Measurements from ENCODE around the gene GSDME. TPM values are rescaled to one million over a fixed set of nuclear protein-coding genes. Genes with fewer than 3 reads are reported as not detected.

GSDME gene
- total RNA-seq, 2 donors from 2014 or later, result 0.85 to 1.8 TPM

DNA sequence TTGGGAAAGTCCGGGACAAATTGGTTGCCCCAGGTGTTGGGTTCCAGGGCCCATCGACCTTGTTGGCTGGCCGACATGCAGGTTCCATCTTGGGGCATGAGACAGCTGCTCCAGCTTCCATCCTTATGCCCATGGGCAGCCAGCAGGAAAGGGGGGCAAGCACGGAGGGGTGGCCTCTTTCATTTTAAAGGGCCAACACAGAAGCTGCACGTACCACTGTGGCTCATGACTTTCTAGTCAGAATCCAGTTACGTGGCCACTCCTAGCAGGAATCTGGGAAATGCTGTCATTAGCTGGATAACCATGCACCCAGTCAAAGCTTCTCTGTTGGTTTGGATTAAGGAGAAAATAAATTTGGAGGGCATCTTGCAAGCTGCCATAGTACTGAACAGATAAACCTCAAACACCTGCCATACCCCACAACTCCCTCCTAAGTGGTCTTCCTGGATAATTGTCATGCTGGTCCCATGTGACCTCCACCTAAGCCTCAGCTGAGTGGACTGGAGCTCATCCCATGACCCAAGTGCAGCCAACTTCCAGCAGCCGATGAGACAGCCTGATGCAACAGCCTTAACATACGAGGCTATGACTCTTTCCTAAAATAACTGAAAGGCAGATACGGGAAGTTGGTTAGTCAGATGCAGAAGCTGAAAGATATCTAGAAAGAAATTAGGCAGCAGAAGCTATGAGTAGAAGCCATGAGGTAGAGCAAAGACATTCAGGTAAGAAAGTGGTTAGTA, 21.4 kb upstream of the GSDME start:
- intact Hi-C loops (cut with DNase I, micrococcal nuclease), result no loop called here
- DNase-seq (no peak), ATAC-seq (no peak)

DNA sequence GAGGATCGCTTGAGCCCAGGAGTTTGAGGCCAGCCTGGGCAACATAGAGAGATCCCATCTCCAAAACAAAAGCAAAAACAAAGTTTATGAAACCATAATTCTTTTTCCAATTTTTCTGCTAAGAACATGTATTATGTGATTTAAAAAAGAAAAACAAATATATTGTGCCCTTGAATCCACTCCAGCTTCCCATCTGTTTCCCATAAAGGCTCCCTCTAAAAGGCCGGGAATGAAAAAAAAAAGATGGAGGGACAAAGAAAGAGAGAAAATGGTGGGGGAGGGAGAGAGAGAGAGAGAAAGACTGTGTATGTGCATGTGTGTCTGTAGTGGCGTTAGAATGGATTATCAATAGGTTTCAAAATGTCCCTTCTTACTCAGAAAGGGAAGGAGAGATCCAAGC, 20.5 kb upstream of the GSDME start:
- ATAC-seq (no peak), DNase-seq (no peak)
- intact Hi-C loops (cut with DNase I, micrococcal nuclease), result no loop called here

DNA sequence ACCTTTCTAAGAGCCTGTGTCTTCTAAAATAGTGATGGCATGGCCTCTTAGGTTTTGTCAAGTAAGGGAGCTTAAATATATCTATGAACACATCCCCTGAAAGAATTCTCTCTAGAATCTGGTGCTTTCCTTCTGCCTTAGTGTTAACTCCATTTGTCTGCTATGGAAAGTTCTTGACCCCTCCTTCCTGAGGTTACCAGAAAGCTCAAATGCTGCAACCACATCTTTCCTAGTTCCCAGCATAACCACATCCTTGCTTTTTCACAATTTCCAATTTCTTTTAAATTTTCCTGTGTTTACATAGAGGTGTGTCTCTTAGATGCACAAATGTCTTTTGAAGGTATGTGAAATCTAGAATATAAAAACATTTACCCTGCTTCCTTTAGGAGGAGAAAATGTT, 16.4 kb upstream of the GSDME start:
- DNase-seq (no peak), ATAC-seq (no peak)
- intact Hi-C loops (cut with DNase I, micrococcal nuclease), result no loop called here

DNA sequence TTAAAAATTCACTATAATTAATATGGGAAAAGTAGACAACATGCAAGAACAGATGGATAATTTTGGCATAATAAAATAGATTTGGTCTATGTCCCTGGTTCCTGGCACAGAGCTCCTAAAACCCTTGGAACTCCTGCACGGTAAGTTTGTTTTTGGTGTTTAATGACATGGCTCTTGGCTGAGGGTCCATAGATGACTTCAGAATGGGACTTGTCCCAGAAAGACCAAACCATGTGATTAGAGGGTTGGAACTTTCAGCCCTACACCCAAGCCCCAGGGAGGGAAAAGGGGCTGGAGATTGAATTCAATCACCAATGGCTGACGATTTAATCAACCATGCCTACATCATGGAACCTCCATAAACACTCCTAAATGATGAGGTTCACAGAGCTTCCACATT, 12.6 kb upstream of the GSDME start:
- ATAC-seq (no peak), DNase-seq (no peak)
- intact Hi-C loops (cut with DNase I, micrococcal nuclease), result no loop called here

DNA sequence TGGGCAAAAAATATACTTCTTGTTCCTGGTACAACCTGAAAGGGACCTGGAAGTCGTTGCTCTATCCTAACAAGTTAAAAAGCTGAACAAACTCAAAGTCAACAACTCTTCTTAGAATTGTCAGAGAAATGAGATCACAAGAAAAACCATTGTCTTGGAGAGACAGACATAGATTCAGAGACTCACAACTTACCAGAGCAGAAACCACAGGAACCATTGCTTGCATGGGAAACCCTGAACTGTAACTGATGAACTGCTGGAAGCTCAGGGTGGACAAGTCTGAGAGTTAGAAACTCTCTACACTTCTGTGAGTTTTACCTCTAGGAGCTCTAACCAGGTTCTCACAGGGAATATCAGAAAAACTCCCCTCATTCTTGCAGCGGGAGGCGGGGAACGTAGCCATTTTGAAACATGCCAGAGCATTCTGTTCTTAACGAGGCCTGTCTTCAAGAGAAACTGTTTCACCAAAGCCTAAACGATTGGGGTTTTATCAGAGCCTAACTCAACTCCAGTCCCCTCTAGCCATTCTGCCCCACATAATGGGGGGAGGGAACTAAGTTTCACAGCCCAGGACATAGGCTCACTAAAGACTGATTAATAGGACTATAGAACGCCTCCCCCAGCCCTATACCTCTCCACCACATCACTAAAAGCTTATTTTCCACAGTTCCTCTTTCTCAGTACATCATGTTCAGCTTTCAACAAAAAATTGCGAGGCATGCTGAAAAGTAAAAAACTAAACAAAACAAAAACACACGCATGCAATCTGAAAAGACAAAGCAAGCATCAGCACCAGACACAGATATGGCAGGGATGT, 12.0 kb upstream of the GSDME start:
- intact Hi-C loops (cut with DNase I, micrococcal nuclease), result no loop called here
- DNase-seq (no peak), ATAC-seq (no peak)

DNA sequence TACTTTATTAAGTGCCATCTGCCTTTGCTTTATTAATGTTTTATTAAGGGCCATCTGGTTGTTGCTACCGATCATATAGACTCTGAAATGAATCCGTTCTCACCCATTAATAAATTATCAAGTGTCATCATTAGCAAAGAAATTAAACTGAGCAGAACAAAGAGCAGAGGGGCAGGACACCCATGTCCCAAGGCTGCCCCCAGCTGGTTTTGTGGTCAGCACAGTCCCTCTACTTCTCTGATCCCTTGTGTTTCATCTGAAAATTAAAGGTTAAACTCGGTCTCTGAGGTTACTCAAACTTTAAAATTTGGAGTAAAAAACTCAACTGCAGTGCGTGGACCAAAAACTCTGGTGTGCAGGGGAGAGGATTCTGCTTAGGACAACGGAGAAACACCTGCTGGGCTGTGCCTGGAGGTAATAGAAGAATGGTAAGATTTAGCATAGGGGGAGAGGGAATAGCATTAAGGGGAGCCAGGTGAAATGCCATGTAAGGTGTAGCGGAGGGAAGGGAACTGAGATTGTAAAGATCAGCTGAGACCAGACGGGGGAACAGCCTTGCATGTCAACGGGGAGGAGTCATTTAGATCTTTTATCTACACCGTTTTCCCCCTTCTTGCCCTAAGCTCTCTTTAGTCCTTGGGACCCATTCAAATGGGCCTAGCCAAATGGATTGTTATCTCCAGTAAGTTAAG, 10.8 kb upstream of the GSDME start:
- intact Hi-C loops (cut with DNase I, micrococcal nuclease), result no loop called here
- no peak for DNase-seq
- ATAC-seq, result no peak

DNA sequence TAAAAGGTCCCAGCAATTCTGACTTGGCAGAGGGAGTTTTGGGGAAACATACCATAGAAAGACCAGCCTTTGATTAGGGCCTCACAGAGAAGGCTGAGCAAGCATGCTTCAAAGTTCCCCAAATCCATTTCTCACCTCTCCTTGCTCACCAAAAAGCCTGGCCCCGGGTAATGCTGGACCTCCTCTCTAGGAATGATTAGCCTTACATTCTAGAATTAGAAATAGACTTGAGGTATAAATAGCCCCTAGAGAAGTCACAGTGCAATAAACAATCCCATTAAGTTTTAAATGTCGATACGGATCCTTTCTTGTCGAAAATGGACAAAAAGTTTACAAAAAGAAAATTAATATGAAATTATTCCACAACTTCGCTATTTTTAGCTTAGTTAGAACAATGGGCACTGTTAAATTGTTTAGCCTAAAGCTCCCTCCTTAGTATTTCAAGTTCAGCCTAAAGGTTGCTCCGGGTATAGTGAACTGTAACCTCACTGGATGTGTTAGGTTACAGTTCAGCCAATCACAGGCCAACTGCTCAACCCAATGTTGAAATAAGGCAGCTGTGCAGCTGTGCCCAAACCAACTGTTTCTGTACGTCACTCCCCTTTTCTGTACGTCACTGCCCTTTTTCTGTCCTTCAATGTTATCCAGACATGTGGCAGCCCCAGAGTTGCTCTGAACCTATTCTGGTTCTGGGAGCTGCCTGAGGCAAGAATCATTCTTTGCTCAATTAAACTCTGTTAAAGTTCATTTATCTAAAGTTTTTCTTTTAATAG, 7.9 kb upstream of the GSDME start:
- intact Hi-C loops (cut with DNase I, micrococcal nuclease), result no loop called here
- DNase-seq, result no peak
- ATAC-seq, result no peak

DNA sequence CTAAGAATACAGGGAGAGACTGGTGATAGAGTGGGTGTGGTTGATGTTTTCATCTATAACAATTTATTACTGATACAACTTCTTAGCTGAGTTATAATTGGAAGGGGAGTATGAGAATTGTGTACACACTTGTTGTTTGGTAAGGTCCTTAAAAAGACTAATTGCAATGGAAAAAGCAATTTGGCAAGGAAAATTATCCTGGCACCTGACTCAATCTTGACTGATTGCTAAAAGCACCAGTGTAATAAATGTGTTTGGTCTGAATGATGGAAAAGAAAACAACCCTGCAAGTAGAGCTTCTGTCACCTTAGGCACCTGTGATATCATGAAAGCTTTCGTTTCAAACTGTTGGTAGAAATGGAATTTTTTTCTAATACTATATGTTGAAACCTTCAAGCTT, 6.7 kb upstream of the GSDME start:
- no peak for ATAC-seq
- no peak for DNase-seq
- intact Hi-C loops (cut with DNase I, micrococcal nuclease), result no loop called here

DNA sequence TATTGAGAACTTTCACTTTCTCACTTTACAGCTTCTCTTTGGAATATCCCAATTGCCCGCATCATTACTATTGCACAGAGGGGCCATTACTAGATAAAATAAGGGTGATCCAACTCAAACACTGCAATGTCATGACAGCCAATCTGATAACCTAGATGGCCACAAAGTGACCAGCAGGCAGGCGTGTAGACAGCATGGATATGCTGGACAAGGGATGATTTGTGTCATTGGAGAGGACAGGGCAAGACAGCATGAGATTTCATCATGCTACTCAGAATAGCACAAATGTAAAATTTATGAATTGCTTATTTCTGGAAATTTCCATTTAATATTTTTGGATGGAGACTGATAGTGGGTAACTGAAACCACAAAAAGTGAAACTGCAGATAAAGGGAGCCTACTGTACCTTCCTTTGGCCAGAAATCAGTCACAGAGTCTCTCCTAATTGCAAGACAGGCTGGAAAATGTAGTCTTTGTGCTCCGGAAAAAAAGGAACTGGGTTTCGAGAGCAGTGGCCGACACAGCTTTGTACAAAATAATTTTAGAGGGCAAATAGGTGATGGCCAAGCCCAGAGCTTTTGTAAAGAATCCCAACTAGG, 6.1 kb upstream of the GSDME start:
- intact Hi-C loops (cut with DNase I, micrococcal nuclease), result no loop called here
- ATAC-seq (no peak), DNase-seq (no peak)

DNA sequence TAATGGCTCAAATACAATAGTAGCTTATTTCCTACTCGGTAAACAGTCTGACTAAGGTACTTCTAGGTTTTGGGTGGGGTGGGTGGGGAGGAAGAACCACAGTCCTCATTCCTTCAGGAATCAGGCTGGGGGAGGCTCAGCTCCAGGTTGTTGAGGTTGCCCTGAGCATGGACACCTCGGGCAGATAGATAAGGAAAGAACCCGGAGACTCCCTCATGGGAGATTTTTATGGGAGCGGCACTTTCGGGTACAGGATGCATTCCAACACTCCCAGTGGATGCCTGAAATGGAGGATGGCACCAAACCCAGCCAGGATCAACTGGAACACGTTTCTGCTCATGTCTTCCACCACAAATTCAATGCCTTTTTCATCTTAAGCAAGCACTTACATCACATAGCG, 5.5 kb upstream of the GSDME start:
- no peak for ATAC-seq
- intact Hi-C loops (cut with DNase I, micrococcal nuclease), result no loop called here
- DNase-seq, result no peak

DNA sequence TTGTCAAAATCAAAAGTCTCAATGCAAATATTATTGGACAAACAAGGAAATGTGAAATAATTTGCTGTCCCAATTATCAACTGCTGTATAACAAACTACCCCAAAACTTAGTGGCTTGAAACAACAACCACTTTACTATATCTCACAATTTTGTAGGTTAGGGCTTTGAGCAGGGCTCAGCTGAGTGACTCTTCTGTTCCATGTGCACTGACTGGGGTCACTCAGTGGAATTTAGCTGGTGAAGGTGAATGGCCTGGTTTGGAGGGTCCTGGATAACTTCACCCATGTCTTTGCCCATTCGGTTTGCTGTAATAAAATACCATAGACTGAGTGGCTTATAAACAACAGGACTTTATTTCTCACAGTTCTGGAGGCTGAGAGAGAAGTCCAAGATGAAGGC, 3.7 kb upstream of the GSDME start:
- DNase-seq, result no peak
- intact Hi-C loops (cut with DNase I, micrococcal nuclease), result no loop called here
- ATAC-seq, result no peak

DNA sequence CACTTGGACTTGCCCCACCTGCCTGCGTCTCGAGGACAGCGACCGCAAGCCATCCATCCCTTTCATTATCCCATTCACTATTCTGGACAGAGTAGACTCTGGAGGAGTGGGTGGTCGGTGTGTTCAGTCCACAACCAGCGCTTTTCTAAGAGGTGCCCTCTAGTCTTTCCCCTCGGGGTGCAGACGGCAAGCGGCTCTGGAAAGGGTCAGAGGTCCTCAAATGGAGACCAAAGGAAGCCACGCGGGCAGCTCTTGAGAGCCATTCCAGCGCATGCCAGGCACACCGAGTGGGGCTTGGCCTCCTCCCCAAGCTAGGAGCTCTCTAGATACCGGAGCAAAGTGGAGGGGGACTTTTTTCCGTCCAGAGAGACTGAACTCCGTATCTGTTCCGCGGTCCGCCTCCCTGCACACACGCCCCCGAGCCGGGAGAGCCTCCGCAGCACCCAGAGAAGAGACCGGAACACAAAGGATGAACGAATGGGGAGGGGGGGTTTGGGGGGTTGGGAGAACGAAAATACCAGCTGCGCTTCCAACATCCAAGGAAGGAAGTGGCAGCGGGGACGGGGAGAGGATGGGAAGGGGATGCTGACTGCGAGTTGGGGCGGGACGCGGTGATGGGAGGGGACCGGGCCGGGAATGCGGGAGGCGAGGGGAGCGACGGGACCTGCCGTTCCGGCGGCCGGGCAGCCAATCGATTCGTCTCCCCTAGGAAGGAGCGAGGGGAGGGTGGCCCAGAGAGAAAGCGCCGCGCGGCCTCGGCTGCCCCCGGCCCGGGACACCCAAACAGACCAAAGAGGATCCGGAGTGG, 515 bp downstream of the GSDME start:
- DNase-seq, result peak; percentile 6 to 38

DNA sequence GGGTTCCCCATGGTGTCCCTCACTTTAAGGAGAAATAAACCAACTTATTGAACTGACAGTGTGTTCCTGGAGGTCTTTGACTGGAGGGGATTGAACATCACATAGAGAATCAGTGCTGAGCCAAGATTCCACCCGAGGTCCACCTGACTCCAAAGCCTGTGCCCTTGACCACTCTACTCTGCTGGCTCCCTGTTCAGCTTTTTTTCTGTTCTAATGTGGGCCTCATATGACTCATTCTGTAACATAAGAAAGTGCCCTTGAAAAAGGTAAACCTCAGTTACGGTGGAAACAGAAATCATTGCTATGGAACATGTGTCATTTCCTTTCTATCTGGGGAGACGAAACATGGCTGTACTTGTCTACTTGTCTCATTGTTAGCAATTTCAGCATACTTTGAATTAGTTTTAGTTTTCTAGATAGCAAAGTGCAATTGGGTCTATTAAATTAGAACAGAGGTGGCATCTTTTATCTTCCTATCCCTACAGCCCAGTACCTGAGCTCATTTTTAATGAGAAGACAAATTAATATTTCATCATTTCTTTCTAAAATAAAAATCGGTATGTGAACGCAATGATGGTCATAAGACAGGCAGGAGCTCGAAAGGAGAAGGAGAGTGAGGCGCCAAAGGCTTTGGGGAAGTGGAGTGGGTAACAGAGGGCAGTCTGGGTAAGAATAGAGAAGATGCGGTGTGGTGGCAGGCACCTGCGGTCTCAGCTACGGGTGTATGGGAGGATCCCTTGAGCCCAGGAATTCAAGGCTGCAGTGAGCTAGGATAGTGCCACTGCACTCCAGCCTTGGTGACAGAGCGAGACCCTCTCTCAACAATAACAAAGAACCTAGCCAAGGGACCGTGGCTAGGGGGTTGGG, 1.5 kb downstream of the GSDME start:
- ATAC-seq (no peak), DNase-seq (no peak)
- intact Hi-C loops (cut with DNase I, micrococcal nuclease), result no loop called here

More for the DNA sequence above, 515 bp downstream of the GSDME start:
- intact Hi-C loops (cut with DNase I, micrococcal nuclease), result no loop called here
- ATAC-seq, result peak; percentile 8

DNA sequence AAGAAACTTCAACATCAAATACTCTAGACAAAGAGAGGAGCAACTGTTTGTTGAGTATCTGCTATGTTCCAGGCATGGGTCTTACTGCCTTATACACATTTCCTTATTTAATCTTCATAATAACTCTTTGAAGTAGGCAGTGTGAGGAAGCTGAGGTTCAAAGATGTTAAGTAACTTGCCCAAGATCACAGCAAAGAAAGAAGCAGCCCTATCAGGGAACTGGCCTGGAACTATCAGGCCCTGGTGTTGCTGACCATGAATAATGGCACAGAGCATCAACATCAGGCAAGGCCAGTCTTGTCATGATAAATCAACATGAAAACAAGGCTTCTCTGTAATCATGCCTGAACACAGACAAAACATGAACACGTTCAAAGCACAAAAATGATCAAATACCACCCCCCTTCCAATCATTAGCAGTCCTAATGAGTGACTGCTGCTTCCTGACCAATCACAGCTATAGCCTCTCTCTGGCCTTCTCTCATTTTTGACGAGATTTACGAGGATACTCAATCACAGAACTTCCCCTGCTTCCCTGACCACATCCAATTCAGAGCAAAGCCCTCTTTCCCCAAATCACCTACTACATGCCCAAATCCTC, 2.3 kb downstream of the GSDME start:
- intact Hi-C loops (cut with DNase I, micrococcal nuclease), result no loop called here
- no peak for DNase-seq
- no peak for ATAC-seq

DNA sequence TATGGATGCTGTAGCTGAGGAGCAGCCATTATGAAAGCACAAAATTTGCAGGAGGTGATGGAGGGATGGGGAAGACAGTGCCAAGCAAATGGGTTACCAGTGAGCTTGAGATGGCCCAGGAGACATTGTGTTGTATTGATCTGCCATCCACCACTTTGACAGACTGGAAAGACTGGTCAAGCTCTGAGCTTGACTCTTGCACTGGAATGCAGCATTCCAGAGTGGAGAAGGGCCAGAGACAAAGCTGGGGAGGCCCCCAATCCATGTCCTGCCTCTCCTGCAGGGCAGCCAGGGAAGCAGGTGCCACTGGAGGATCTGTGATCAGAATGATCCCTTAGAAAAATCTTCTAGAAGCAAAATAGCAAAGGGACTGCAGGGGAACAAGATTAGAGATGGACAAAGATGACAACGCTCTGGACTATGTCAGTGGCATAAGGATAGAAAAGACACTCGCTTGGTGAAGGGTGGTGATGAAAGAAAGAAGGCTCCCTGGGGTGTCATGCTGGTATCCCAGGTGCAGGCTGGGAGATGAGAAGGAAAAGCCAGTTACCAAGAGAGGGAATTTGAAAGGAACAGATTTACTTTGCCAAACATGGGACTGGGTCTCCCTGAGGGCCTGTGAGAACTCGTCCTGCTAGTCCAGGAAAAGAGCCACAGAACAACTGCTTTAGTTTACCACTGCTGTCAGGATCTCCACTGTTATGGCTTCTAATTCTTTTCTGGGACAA, 5.0 kb downstream of the GSDME start:
- DNase-seq, result no peak
- ATAC-seq, result no peak
- intact Hi-C loops (cut with DNase I, micrococcal nuclease), result no loop called here

DNA sequence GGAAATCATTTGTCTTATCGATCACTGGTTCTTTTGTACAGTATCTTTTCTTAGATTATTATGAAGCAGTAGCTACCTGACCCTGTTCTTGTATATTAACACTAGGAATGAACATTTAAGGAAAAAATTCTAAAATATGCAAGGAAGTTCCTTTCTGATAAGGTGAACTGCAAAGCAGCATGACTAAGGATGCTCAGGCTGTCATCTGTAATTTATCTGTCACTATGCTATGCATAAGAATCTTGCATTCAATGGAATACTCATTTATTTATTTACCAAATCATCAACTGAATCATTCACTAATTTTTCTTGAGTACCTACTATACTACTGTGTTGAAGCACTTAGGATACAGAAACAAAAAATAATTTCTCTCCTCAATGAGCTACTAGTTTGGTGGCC, 5.8 kb downstream of the GSDME start:
- intact Hi-C loops (cut with DNase I, micrococcal nuclease), result no loop called here
- ATAC-seq (no peak), DNase-seq (no peak)
